Hindlimb muscle (tissue), 1 donor: ENCODE measurements around the gene VEZT. TPM values are rescaled to one million over a fixed set of nuclear protein-coding genes. Genes with fewer than 3 reads are reported as not detected.
"Not testable (repeated sequence)": the region's sequence is repeated elsewhere in the genome, so short reads cannot be mapped to it uniquely, and the experiment has no call there.

Source experiments
- DNase-seq: peaks from one replicate; pipeline ENCODE4 v3.0.0-alpha.2; 2013
- polyA plus RNA-seq: library from polyadenylated mRNA; unstranded; fragments of 120-200 nt; gene quantifications from one replicate; pipeline ENCODE4 v1.2.1, GENCODE V29; 2013; ENCODE audit not compliant: insufficient read length

The VEZT gene
- polyA plus RNA-seq, 1 donor, result 75.1 TPM

DNA sequence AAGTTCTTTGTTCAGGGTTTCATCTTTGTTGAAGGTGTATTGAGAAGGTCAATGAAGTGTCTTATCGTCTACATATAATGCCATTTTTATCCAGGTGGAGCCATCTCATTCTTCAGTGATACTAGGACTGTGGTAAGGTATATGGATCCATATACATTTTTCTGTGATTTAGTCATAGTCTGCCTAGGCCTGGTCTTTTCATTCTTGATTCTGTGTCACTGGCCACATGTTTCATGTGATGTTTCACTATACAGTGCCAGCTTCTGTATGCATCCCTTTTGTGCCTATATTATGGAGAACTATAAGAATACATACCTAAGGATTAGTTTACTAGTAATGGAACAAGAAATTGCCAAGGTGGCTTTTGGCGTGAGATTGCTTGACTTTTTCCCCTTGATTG, 40.5 kb downstream of the VEZT start:
- DNase-seq, result no peak

DNA sequence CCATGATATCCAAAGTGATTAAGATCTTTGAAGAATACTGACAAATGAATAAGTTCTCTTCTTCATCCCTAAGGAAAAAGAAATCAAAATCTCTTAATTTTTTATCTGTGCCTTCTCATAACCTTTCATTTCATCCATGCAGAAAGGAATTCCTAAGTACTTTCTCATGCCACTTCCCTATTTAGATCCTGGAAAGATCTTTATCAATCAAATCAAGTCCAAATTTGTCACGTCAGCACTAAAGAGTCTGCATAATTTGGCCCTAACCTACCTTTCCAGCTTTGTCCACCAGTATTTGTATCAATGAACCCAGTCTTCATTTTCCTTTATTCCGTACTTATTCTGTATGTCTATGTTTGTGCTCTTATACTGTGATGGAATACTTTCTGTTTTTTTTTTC, 41.2 kb downstream of the VEZT start:
- DNase-seq, result no peak

DNA sequence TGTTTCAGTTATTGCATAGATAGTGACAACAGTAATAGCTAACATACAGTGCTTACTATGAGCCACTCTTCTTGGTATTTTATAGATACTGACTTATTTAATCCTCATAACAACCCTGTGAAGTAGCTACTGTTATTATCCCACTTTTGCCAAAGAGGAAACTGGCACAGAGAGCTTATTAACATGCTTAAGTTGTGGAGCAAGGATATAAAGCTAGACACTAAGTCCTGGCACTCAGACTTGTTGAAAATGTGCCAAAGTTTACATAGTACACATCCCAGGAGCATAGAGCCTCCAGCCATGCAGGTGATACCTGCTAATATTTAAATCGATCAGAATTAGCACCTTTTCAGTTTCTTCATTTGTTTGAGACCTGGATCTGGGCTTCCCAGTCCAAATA, 41.8 kb downstream of the VEZT start:
- no peak for DNase-seq

DNA sequence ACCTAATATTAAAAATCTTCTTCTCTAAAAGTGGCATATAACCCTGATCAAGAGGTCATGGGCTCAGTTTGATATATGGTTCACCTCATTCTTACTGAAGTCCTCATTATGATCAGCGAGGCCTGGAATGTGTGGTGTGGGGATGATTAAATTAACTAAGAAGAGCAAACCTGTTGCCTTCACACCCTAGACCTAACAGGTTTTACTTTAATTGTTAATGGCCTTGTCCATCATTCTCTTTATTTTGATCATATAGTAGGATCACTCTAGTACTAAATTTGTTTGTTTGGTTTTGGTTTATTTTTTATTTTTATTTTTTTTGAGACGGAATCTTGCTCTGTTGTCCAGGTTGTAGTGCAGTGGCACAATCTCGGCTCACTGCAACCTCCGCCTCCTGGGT, 43.5 kb downstream of the VEZT start:
- no peak for DNase-seq

DNA sequence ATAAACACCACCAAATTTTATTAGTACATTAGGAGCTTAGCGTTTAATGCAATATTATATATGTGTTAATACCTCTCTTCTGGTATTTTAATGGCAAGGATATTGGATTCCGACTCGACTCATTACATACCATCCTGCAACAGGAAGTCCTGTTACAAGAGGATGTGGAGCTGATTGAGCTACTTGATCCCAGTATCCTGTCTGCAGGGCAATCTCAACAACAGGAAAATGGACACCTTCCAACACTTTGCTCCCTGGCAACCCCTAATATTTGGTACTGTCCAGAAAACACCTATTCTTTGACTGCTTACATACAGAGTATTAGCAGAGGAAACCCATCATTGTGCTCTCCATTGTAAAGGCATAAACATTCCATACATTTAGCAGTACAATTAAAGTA, 45.2 kb downstream of the VEZT start:
- DNase-seq, result peak; percentile 11

DNA sequence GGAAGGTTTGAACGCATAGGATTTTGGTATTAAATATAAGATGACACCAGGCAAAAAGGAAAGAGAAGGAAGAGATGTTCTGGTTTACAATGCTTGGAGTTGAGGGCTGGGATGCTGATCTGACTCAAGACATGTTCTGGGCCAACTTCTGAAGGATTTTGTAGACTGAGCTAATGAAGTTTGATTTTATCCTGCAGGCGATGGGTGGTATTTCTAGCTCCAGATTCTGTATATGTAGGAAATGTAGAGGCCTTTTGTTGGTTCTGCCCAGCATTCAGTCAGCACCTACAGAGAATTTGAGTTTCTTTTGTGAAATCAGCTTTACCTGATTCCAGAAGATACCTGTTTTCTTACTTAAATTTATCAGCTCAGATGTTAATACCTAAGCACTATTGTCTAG, 48.2 kb downstream of the VEZT start:
- DNase-seq, result no peak

DNA sequence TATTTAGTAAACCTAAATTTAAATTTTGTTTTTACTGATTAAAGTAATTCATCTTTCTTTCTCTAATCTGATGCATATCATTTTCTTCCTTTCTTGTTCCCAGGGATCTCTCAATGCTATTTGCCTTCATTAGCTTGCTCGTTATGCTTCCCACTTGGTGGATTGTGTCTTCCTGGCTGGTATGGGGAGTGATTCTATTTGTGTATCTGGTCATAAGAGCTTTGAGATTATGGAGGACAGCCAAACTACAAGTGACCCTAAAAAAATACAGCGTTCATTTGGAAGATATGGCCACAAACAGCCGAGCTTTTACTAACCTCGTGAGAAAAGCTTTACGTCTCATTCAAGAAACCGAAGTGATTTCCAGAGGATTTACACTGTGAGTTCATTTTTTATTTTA, 48.6 kb downstream of the VEZT start:
- DNase-seq, result no peak

DNA sequence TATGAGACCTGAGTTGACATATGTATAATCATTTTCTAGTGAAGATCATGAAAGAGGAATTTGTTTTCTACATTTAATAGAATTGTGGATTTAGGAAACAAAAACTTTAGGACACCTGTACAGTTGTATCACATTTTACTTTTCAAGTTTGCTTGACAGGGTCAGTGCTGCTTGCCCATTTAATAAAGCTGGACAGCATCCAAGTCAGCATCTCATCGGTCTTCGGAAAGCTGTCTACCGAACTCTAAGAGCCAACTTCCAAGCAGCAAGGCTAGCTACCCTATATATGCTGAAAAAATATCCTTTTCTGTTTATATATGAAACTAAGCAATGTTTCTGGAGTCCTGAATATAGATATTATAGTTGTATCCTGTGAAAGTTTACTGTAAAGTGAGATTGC, 52.3 kb downstream of the VEZT start:
- peak; percentile 10 for DNase-seq

DNA sequence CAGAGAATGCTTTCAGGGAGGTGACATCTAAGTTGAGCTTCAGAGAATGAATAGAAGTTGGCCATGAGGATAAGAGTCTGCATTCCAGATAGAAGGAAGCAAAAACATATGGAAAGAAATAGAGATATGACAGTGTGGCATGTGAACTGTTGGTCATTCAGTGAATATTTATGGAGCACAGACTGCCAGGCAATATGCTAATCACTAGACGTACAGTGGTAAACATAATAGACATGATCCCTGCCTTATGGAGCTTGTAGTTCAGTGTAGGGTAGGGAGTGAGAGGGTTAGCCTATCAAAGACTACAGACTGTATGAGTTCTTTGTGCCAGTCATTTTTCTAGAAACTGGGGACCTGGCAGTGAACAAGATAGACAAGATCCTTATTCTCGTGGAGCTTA, 53.9 kb downstream of the VEZT start:
- no peak for DNase-seq

DNA sequence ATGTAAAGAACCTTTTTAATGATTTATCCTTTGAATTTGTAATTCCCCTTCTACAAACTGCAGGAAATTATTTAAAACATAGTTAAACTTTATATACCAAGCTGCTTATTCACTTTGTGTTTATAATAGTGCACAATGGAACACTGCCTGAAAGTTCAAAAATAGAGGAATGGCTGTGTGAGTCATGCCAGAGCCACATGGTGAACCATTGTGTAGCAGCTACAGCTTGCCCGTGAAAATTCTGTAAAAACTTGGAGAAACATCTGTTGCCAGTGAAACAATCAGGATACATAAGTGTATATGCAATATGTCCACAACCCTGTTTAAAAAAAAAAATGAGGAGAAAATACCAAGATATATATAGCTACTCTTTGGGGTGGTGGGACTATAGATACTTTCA, 59.5 kb downstream of the VEZT start:
- DNase-seq, result no peak

DNA sequence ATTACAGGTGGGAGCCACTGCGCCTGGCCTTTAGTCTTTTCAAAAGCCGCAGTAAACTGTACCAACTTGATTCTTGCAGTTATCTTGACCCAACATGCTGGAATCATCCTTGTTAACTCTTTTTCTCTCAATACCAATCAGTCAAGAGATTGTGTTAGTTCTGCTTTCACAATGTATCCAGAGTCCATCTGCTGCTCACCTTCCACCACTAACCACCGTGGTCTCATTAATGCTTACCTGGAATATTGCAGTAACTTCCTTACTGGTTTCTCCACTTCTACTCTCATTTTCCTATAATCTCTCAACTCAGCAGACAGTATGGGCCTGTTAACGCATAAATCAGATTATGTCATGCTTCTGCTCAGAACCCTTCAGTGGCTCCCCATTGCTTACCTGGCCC, 62.2 kb downstream of the VEZT start:
- DNase-seq, result no peak

DNA sequence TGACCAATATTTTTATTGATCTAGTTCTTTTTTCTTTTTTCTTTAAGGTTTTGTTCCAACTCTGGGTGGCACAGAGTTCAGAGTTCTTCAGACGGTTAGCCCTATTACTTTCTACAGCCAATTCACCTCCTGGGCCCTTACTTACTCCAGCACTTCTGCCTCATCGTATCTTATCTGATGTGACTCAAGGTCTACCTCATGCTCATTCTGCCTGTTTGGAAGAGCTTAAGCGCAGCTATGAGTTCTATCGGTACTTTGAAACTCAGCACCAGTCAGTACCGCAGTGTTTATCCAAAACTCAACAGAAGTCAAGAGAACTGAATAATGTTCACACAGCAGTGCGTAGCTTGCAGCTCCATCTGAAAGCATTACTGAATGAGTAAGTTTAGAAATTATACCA, 64.7 kb downstream of the VEZT start:
- DNase-seq, result no peak

DNA sequence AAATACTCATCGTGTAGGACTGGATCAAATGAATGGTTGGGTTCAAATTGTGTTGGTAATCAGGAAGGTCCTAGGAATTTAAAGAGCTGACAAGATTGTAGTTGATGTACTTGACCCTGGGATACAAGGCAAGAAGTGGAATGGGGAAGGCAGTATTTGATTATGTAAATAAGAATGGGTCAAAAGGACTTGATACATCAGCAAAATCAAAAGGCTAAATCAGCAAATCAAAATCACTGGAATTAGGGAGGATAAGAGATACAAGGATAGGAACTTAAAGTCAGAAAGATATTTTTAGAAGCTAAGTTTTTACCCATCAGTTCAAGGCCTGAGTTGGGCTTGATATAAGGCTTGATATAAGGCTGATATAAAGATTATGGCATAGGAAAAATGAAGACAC, 65.8 kb downstream of the VEZT start:
- DNase-seq, result no peak

DNA sequence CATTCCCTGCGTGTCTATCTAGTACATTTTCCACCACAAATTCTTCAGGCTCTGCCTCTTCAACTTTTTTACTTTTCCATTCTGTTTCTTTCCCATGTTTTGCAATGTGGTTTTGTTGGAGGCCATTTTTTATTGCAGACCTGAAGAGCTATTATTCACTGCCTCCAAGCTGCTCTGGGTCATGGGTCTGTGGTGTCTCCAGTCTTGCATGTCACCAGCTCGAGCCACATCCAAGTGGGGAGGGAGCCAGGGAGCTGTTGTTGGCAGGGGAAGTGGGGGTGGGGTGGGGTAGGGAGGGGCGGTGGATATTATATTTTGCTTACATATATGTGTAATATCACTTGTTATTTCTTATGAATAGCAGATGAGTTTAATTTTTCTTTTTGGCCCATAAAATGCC, 69.1 kb downstream of the VEZT start:
- no peak for DNase-seq

DNA sequence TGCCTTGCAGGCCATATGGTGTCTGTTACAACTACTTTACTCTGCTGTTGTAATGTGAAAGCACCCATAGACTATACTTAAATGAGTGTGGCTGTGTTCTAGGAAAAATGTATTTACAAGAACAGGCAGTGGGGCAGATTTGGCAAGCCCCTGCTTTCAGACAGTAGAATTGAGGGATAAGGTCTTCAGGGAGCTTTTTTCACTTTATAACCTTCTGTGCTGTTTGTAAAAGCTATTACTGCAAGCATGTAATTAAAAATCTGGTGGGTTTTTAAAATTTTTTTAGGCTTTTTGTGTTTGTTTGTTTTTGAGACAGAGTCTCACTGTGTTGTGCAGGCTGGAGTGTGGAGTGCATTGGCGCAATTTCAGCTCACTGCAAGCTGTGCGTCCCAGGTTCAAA, 73.9 kb downstream of the VEZT start:
- DNase-seq, result no peak

DNA sequence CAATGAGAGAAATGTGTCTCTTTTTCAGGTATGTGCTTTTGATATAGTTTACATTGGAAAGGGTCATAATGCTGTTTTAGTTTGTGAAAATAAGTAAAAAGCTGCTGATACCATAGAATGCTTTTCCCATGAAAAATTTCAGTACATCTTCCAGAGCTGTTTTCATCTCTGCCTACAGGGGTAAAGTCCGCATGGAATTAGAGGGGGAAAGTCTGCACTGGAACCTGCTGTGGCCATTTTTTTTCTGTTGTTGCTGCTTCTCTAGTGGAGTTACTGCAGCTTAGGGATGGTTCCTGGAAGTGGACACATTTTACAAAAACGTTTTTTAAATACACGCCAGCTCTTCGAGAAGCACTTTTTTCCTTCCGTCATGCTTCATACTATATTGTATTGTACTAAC, 81.3 kb downstream of the VEZT start:
- DNase-seq, result no peak

DNA sequence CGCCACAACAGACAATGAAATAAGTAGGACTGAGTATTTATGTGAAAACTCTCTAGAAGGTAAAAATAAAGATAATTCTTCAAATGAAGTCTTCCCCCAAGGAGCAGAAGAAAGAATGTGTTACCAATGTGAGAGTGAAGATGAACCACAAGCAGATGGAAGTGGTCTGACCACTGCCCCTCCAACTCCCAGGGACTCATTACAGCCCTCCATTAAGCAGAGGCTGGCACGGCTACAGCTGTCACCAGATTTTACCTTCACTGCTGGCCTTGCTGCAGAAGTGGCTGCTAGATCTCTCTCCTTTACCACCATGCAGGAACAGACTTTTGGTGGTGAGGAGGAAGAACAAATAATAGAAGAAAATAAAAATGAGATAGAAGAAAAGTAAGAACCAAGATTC, 82.7 kb downstream of the VEZT start:
- no peak for DNase-seq

DNA sequence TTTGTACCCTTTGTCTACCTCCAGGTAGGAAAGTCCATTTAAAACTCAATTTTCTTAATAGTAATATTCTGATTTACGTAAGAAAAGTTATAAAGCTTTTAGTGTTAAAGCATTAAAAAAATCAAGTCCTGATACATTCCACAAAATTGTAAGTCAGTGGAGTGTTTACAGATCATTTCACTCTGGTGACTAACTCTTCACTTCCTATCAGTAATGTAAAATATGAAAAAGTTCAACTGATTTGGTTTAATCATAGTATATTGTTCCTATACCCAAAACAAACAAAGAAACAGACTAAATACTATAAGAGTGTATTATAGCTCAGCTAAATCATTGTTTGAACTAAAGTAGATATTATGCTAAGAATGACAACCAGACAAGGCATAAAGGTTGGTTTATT, 85.9 kb downstream of the VEZT start:
- no peak for DNase-seq

DNA sequence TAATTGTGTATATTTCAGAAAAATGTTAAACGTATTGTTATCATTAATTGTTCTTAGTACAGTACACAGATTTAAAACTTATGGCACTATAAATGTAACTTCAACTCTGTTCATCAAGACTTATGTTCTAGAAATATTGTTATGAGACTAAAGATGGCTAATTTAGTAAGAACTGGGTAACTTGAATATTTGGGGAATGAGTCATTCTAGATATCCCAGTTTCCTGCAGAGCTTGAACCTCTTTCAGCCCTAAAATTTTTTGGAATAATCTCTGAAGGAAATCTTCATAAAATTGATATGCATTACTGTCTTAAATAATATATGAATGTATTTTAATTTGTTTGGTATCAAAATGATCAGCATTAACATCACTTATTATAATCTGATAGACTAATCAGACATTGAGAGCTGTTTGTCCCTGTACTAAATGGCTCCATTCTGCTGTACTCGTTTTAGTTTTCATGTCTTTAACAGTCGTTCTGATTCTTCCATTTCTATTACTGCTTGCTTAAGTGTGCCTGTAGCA, 87.1 kb downstream of the VEZT start:
- DNase-seq, result no peak

DNA sequence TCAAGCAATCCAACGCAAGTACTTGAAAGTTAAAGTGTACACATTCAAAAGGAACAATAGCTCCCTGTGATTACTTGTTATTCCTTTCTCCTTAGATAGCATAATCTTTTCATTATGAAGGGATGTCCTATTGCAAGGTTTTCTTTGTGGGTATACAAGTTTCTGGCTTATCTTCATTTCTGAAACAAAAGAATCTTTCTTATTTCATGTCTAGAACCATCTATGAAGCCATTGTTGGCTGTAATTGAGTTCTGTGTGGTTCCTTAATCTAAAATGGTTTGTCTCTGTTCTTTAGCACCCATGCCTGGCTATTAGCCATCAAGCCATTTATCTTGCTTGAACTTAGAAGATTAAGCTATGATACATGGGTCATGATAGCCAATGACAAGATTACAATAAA, 95.0 kb downstream of the VEZT start:
- DNase-seq, result no peak

DNA sequence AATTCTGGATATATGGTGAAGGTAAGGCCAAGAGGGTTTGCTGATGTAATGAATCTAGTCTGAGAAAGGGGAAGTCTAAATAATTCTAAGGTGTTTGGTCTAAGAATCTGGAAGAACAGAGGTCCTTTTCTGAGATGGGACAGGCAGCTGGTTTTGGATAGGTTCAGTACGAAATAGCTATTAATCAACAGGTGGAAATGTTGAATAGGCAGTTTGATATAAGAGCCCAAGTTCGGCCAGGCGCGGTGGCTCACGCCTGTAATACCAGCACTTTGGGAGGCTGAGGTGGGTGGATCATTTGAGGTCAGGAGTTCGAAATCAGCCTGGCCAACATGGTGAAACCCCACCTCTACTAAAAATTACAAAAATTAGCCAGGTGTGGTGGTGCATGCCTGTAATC, 97.1 kb downstream of the VEZT start:
- DNase-seq, result not testable (repeated sequence)

DNA sequence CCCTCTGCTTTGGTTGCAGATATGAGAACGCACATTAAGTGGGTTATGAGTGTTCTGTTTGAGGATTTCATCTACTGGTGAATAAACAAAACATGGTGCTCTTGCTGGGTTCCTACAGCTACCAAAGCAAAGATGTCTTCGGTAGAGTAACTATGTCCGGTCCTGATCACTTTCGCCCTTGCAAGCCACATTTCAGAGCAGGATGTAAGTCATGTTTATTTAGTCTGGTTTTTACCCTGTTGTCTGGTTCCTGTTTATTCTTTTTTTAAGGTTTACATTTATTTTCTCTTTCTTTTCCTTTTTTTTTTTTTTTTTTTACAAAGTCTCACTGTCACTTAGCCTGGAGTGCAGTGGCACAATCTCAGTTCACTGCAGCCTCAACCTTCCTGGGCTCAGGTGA, 99.2 kb downstream of the VEZT start:
- DNase-seq, result no peak

DNA sequence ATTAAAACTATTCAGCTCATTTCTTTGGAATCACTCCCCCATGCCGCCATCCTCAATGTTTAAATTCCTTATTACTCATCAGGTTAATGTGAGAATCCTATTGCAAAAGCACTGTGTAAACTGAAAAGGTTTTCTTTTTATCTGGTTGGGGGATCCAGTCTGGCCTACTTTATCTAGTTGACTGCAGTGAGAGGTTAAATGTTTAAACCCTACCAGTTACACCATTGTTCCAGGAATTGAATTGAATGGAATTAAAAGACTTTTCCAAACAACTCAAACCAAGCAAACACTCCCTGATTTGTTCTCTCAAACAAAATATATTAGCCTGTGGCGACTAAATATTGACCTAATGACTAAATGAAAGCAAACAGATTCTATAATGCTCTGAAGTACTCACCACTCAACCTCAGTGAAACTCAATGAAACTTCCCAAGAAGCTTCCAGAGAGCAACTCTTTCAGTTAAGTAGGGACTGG, 100.5 kb downstream of the VEZT start:
- DNase-seq, result no peak

DNA sequence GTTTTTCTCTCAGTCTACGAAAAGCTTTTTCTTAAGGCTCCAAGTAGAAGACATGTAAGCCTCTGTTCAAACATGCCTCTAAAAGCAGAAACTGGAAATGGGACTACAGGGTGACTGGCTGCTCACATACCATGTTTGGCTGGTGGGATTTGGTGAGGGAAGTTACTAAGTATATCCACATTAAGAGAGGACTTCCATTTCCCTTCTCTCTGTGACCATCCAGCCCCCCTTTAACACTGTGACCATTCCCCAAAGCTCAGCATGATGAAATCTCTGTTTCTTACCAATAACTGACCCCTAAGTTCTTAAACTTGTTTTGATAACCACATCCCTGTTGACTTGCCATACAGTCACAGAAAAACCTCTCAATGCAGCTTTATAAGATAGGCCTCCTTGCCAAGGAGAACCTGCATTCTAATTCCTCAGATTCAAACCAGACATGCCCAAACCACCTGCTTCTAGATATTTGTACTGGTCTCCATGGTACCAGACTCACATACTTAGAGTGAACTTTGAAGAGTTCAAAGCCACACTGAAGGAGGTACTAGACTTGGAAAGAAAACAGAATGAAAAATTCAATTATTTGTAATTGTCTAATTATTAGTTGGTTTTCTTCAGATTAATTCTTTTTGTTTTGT, 102.2 kb downstream of the VEZT start:
- no peak for DNase-seq
